ENCODE data around the gene STARD9.

- TF ChIP-seq, protein P1, sequence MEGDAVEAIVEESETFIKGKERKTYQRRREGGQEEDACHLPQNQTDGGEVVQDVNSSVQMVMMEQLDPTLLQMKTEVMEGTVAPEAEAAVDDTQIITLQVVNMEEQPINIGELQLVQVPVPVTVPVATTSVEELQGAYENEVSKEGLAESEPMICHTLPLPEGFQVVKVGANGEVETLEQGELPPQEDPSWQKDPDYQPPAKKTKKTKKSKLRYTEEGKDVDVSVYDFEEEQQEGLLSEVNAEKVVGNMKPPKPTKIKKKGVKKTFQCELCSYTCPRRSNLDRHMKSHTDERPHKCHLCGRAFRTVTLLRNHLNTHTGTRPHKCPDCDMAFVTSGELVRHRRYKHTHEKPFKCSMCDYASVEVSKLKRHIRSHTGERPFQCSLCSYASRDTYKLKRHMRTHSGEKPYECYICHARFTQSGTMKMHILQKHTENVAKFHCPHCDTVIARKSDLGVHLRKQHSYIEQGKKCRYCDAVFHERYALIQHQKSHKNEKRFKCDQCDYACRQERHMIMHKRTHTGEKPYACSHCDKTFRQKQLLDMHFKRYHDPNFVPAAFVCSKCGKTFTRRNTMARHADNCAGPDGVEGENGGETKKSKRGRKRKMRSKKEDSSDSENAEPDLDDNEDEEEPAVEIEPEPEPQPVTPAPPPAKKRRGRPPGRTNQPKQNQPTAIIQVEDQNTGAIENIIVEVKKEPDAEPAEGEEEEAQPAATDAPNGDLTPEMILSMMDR (conservative IDR thresholded peaks at IDR 0.05), result no peak
- TF ChIP-seq ZFX (IDR thresholded peaks at IDR 0.05), result no peak
These were observed 120.2 kb downstream of the STARD9 start for GRCh38 chr15:42695527-42696071.
